Activated T-helper 2 cell treated with anti-CD3 and anti-CD28 coated beads, Interferon-gamma antibody, Interleukin-2, Interleukin-4, amounts not matched to agents 10 μg/mL and 5 μg/mL and 100 μg/mL, durations not matched to agents 14 hours and 24 hours and 36 hours (primary cell): ENCODE results near the gene EDN1. TPM values are rescaled to one million over a fixed set of nuclear protein-coding genes. Genes with fewer than 3 reads are reported as not detected.

Source experiments
- DNase-seq: peaks from one replicate; pipeline ENCODE4 v3.0.0; 2021; ENCODE audit warnings: low spot score
- H3K27ac Mint-ChIP-seq: one replicate; pipeline ENCODE4 v1.8.0; 2021; ENCODE audit warnings: mixed read lengths
- H3K27me3 Mint-ChIP-seq: one replicate; pipeline ENCODE4 v1.8.0; 2021; ENCODE audit warnings: low read depth, mixed read lengths
- H3K36me3 Mint-ChIP-seq: one replicate; pipeline ENCODE4 v1.8.0; 2021; ENCODE audit warnings: low read depth, mixed read lengths
- H3K4me1 Mint-ChIP-seq: one replicate; pipeline ENCODE4 v1.8.0; 2021; ENCODE audit warnings: low read depth, mixed read lengths
- H3K4me3 Mint-ChIP-seq: one replicate; pipeline ENCODE4 v1.8.0; 2021; ENCODE audit warnings: low read depth, mild to moderate bottlenecking, moderate library complexity, mixed read lengths
- H3K9me3 Mint-ChIP-seq: one replicate; pipeline ENCODE4 v1.8.0; 2021; ENCODE audit warnings: mixed read lengths
- intact Hi-C: fragments of 100-400 bp; cut with micrococcal nuclease; formaldehyde crosslinking; loops from one replicate; pipeline ENCODE4 v1.15.1; 2023
- total RNA-seq: library from RNA; stranded (reverse); gene quantifications from 2 replicates; pipeline ENCODE4 v1.2.3, GENCODE V29; 2022

Gene EDN1
- total RNA-seq: 0.09 TPM in 2 replicates

DNA sequence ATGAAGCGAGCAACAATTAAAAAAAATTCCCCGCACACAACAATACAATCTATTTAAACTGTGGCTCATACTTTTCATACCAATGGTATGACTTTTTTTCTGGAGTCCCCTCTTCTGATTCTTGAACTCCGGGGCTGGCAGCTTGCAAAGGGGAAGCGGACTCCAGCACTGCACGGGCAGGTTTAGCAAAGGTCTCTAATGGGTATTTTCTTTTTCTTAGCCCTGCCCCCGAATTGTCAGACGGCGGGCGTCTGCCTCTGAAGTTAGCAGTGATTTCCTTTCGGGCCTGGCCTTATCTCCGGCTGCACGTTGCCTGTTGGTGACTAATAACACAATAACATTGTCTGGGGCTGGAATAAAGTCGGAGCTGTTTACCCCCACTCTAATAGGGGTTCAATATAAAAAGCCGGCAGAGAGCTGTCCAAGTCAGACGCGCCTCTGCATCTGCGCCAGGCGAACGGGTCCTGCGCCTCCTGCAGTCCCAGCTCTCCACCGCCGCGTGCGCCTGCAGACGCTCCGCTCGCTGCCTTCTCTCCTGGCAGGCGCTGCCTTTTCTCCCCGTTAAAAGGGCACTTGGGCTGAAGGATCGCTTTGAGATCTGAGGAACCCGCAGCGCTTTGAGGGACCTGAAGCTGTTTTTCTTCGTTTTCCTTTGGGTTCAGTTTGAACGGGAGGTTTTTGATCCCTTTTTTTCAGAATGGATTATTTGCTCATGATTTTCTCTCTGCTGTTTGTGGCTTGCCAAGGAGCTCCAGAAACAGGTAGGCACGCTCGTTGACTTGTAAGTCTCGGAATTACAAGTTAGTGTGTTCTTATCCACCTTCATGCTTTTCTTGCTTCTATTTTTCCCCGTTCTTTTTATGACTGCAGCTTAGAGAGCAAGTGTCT is at the start of gene EDN1:
EDN1 (plus strand) TSS at position 429 of the 888 bp plus-strand sequence; CDS start at position 698, 269 bp downstream.
- Mint-ChIP-seq H3K4me1 (peaks cover 21% of the 10 kb centered on the region), H3K27me3 (peaks cover 55% of the 10 kb centered on the region), H3K9me3 (no peaks in the 10 kb centered on the region), H3K36me3 (no peaks in the 10 kb centered on the region), H3K27ac (no peak within 1 kb of the TSS), H3K4me3 (peak within 1 kb of the TSS; percentile 79)
- intact Hi-C loops: loop anchor here (1.0 to 5.0 kb wide), 5 partner anchors 48 to 705 kb away; no protein-coding TSS in a partner anchor
- peak; percentile 33 for DNase-seq

DNA sequence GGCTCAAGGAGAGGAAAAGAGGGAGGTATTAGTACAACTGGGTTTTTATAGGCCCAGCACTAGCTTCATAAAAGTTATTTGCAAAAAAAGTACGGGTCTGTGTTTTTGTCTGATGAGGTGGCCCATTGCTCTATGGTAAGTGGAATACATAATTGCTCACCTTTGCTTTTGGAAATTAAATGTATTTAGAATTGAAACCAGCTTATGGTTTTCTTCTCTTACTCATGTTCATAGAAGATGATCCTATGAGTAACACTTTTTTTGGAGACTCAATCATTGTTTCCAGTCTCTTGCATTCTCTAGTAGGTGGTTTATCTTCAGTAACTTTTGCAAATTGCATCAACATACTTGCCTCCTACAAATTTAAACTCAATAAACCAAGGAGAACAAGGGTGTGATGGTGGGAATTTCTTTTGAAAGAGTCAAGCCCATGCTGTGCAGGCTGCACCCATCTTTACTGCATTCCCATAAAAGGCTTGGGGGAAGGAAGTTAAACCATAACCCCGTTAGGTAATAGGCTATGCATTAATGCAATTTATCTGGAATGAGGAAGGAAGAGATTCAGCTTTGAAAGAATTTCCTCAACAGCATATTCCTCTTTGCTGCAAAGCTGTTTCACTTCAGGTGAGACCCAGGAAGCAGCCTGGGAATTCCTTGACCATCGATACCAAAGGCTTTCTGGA is 48.5 kb upstream of the EDN1 start:
- no peak overlapping the region for H3K4me3 Mint-ChIP-seq
- no peak for DNase-seq
- intact Hi-C loops: loop anchor here (1.0 to 5.0 kb wide), 3 partner anchors 8 to 339 kb away; no protein-coding TSS in a partner anchor
- H3K4me1 Mint-ChIP-seq: peaks cover 27% of the 10 kb centered on the region
- no peaks in the 10 kb centered on the region for H3K36me3 Mint-ChIP-seq
- no peaks in the 10 kb centered on the region for H3K9me3 Mint-ChIP-seq
- peaks cover 3% of the 10 kb centered on the region for H3K27me3 Mint-ChIP-seq
- H3K27ac Mint-ChIP-seq: no peak overlapping the region

DNA sequence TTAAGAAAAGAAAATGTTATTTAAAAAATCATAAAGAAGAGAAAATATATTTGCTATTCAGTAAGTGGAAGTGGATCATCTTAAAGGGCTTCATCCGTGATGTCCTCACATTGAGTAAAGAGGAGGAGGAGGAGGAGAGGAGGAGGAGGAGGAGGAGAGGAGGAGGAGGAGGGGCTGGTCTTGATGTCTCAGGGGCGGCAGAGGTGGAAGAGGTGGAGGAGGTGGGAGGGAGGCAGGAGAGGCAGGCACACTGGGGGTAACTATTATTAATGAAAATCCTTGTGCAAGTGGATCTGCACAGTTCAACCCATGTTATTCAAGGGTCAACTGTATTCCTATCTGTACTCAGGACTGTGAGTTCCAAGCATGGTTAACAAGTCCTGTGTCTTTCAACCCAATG is 47.0 kb upstream of the EDN1 start:
- intact Hi-C loops: loop anchor here (5.0 kb wide), 2 partner anchors 44 to 341 kb away; no protein-coding TSS in a partner anchor
- H3K4me1 Mint-ChIP-seq: peaks cover 21% of the 10 kb centered on the region

DNA sequence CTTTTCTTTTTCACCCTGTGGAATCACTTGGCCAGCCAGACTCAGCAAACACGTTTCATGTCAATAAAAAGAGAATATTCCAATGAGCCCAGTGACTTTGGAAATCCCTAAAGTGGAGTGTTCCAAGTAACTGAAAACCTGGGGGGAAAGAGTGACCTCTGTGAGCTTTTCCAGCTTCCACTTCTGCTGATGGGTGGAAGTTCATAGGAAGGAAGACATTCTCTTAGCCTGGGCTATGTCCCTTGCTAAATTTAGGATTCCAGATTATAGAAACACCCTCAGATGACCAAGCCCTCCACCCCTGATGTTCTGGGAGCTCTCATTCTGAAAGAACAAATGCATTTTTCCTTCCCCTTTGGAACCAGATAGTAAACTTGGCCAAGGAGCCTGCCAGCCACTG is 44.8 kb upstream of the EDN1 start:
- Mint-ChIP-seq H3K27ac (no peak overlapping the region), H3K4me1 (peaks cover 14% of the 10 kb centered on the region), H3K9me3 (no peaks in the 10 kb centered on the region), H3K27me3 (peaks cover 10% of the 10 kb centered on the region), H3K4me3 (no peak overlapping the region), H3K36me3 (no peaks in the 10 kb centered on the region)
- no peak for DNase-seq
- intact Hi-C loops: no loop called here

More for the DNA sequence above, 47.0 kb upstream of the EDN1 start:
- H3K9me3 Mint-ChIP-seq: no peaks in the 10 kb centered on the region
- no peaks in the 10 kb centered on the region for H3K36me3 Mint-ChIP-seq
- DNase-seq: no peak
- no peak overlapping the region for H3K27ac Mint-ChIP-seq
- no peak overlapping the region for H3K4me3 Mint-ChIP-seq
- H3K27me3 Mint-ChIP-seq: peaks cover 3% of the 10 kb centered on the region

DNA sequence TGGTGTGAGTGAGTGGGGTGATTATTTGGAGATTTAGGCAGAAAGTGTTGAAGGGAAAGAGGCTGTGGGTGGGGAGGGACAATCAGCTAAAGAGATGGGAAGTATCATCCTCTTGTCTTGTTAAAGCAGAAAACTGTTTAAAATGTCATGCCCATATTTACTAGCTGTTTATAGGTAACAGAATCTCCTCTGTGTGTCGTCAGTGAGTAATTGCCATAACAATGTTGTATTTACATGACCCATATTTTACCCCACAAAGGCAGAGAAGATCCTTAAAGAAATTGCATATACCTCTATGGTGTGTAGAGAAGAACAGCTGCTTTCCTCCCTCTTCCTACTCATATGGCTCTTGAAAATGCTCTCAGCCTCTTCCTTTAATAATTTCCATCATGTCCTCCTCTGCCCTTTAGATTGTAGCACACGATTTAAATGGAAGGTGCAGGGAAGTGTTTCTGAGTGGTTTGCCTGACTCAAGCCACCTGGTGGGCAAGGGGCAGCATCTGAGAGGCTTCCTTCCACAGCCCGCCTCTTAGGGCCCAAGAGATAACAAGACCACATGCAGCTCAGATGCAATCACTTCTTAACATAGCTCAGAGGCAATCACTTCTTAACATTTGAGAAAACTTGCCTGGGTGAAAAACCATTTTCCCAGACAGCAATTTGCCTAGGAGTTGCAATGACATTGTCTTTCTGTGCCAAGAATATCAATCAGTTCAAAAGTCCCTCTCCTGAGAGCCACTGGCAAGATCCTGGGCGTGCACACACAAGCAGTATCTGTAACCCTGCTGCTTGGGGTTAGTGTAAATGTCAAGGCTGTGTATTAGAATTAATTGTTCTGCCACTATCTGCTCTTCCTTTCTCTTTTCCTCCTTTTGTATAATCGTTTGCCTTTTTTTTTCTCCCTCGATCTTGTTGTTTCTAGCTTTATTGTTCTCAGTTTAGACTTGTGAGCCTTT is 44.1 kb upstream of the EDN1 start:
- no peak overlapping the region for H3K27ac Mint-ChIP-seq
- no peak for DNase-seq
- no peak overlapping the region for H3K4me3 Mint-ChIP-seq
- peaks cover 14% of the 10 kb centered on the region for H3K4me1 Mint-ChIP-seq
- no peaks in the 10 kb centered on the region for H3K9me3 Mint-ChIP-seq
- H3K36me3 Mint-ChIP-seq: no peaks in the 10 kb centered on the region
- H3K27me3 Mint-ChIP-seq: peaks cover 10% of the 10 kb centered on the region
- intact Hi-C loops: no loop called here

DNA sequence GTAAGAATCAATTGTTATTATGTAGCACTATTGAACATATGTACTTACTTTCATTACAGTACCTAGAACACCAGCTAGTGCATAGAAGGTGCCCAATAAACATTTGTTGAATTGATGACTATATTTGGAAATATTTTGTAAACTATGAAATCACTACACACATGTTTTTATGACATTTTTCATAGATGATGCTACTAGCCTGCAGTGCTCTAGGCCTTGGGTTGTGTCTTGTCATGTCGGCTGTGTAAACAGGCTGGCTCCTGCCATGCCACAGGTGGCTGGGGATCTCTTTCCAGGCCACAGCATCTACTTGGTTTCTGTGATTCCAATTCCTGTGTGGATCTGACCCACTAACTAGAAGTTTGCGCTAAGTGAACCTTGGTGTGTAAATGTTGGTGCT is 43.3 kb upstream of the EDN1 start:
- no peaks in the 10 kb centered on the region for H3K9me3 Mint-ChIP-seq
- intact Hi-C loops: no loop called here
- no peak overlapping the region for H3K4me3 Mint-ChIP-seq
- H3K27me3 Mint-ChIP-seq: peaks cover 13% of the 10 kb centered on the region
- H3K4me1 Mint-ChIP-seq: peaks cover 9% of the 10 kb centered on the region
- DNase-seq: no peak
- no peak overlapping the region for H3K27ac Mint-ChIP-seq
- no peaks in the 10 kb centered on the region for H3K36me3 Mint-ChIP-seq

DNA sequence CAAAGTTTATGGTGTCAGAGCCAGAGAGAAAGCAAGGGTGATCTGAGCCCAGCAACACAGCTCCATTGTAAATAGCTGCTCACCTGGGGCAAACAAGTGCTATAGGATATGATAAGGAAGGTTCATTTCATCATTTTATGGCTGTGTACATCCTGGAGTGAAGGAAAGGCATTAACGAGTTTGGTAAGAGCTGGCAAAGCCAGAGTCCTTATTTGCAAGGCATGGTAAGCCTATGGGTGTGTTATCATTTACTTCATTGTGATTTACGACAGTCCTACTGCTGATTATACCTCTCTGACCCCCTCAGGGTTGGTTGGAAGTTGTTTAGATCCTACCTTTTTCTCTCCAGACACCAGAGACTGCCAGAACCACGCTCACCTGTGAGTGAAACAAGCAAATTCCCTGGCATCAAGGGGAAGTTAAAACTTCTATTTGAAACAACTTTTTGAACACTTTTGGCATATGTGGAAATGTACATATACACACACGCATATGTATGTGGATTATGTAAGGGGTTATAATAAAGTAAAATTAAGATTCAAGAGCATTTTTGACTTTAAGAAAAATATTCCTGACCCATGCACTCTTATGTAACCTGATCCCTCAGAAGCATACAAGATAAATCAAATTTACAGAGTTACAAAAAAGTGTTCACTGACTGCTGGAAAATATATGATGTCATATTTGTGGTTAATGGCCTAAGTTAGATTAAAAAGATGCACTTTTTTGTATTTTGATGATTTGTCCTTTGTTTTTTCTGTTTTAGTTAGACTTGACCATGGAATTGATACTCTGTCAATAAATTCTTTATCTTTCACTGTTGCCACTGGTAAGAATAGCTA is 40.4 kb upstream of the EDN1 start:
- intact Hi-C loops: no loop called here
- H3K4me3 Mint-ChIP-seq: no peak overlapping the region
- H3K27ac Mint-ChIP-seq: no peak overlapping the region
- DNase-seq: no peak
- no peaks in the 10 kb centered on the region for H3K9me3 Mint-ChIP-seq
- H3K4me1 Mint-ChIP-seq: peaks cover 3% of the 10 kb centered on the region
- no peaks in the 10 kb centered on the region for H3K36me3 Mint-ChIP-seq
- peaks cover 28% of the 10 kb centered on the region for H3K27me3 Mint-ChIP-seq

DNA sequence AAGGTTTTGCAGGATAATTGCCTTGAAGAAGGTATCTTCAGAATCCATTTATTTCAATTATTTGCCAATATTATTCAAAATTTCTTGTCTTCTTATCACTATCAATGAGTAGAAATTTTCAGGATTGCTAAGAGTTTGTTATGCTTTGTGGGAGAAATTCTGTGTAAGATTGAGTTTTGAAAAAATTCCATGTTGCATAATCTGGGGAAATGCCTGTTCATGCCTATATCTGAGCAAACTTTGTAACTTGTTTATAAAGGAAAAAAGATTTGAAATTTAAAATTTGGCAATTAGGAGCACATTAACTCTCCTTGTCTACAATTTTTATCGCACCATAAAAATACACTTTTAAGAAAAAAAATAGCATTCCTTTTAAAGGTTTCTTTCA is 39.8 kb upstream of the EDN1 start:
- H3K27ac Mint-ChIP-seq: no peak overlapping the region
- H3K9me3 Mint-ChIP-seq: no peaks in the 10 kb centered on the region
- H3K4me3 Mint-ChIP-seq: no peak overlapping the region
- no peak for DNase-seq
- H3K4me1 Mint-ChIP-seq: peaks cover 3% of the 10 kb centered on the region
- intact Hi-C loops: no loop called here
- H3K27me3 Mint-ChIP-seq: peaks cover 31% of the 10 kb centered on the region
- no peaks in the 10 kb centered on the region for H3K36me3 Mint-ChIP-seq

DNA sequence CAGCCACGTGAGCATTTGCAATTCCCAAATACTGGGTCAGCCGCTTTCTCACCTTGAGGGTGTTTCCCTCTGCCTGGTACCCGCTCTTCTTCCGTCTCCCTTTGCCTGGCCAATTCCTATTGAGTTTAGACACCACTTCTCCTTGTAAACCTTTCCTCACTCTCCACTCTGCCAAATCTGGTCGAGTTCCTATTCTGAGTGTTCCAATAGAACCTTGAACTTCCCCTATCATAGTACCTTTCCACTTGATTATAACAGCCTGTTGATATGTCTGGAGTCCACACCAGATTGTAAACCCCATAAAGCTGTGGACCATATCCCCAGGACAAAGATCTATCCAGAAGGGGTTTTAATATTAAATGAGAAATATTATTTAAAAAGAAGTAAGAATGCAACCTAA is 36.0 kb upstream of the EDN1 start:
- intact Hi-C loops: no loop called here
- peaks cover 31% of the 10 kb centered on the region for H3K27me3 Mint-ChIP-seq

DNA sequence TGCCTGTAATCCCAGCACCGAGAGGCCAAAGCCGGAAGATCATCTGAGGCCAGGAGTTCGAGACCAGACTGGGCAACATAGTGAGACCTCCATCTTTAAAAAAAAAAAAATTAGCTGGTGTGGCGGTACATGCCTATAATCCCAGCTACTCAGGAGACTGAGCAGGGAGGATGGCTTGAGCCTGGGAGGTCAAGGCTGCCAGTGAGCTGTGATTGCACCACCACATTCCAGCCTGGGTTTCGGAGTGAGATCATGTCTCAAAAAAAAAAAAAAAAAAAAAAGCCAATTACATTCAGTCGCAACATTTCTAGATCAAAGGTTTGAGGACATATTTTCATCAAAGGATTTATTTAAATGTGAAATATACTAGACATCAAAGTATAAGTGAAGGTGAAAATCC is 32.0 kb upstream of the EDN1 start:
- H3K9me3 Mint-ChIP-seq: no peaks in the 10 kb centered on the region
- H3K36me3 Mint-ChIP-seq: no peaks in the 10 kb centered on the region
- no peak overlapping the region for H3K27ac Mint-ChIP-seq
- DNase-seq: no peak
- no peaks in the 10 kb centered on the region for H3K4me1 Mint-ChIP-seq
- intact Hi-C loops: no loop called here
- H3K27me3 Mint-ChIP-seq: peaks cover 36% of the 10 kb centered on the region
- no peak overlapping the region for H3K4me3 Mint-ChIP-seq

More for the DNA sequence above, 36.0 kb upstream of the EDN1 start:
- DNase-seq: no peak
- no peaks in the 10 kb centered on the region for H3K9me3 Mint-ChIP-seq
- no peaks in the 10 kb centered on the region for H3K4me1 Mint-ChIP-seq
- no peak overlapping the region for H3K4me3 Mint-ChIP-seq
- H3K36me3 Mint-ChIP-seq: no peaks in the 10 kb centered on the region
- no peak overlapping the region for H3K27ac Mint-ChIP-seq

DNA sequence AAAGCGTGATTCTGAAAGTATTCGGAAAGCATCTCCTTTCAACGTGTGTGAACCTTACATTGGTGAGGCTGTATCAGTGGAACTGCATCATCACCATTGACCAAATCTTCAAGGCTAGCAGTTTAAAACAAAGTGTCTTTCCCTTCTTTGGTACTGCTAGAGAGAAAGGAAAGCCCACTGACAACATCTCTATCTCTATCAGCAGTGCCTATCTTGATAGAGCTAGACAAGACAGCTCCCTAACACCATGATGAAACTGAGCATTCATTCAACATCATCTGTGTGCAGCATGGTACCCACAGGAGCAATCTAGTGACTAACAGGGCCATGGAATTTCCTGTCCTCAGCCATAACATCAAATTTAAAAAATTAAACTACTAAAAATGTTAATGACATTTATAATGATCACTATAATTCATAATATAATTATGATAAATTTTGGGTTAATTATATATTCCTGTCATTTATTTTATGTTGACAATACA is 31.5 kb upstream of the EDN1 start:
- no peak overlapping the region for H3K4me3 Mint-ChIP-seq
- intact Hi-C loops: no loop called here
- peaks cover 36% of the 10 kb centered on the region for H3K27me3 Mint-ChIP-seq
- no peak for DNase-seq
- H3K4me1 Mint-ChIP-seq: no peaks in the 10 kb centered on the region
- no peaks in the 10 kb centered on the region for H3K36me3 Mint-ChIP-seq
- H3K9me3 Mint-ChIP-seq: no peaks in the 10 kb centered on the region
- no peak overlapping the region for H3K27ac Mint-ChIP-seq
